ENCODE results near the gene HECTD1. TPM values are rescaled to one million over a fixed set of nuclear protein-coding genes. Genes with fewer than 3 reads are reported as not detected.
"Not testable (repeated sequence)": the region's sequence is repeated elsewhere in the genome, so short reads cannot be mapped to it uniquely, and the experiment has no call there.

Gene HECTD1
- 105 TPM for polyA plus RNA-seq (ENCODE audit: insufficient read length)

GRCh38 chr14:31207755-31208545 is at the start of gene HECTD1:
HECTD1 (minus strand) TSS chr14:31207793; CDS start chr14:31205936, 1,857 bp downstream.
- peak; percentile 77 for DNase-seq (ENCODE audit: low read depth)

- no peak for DNase-seq (ENCODE audit: low read depth)
These were observed 49.6 kb upstream of the HECTD1 start for GRCh38 chr14:31257244-31257553.

GRCh38 chr14:31256534-31257243 is 49.1 kb upstream of the HECTD1 start:
- no peak for DNase-seq (ENCODE audit: low read depth)

GRCh38 chr14:31255918-31256317 is 48.3 kb upstream of the HECTD1 start:
- not testable (repeated sequence) for DNase-seq (ENCODE audit: low read depth)

- no peak for DNase-seq (ENCODE audit: low read depth)
These were observed 47.7 kb upstream of the HECTD1 start for GRCh38 chr14:31255286-31255685.

- no peak for DNase-seq (ENCODE audit: low read depth)
These were observed 46.3 kb upstream of the HECTD1 start for GRCh38 chr14:31253746-31254471.

GRCh38 chr14:31252865-31253264 is 45.3 kb upstream of the HECTD1 start:
- no peak for DNase-seq (ENCODE audit: low read depth)

GRCh38 chr14:31251028-31251958 is 43.7 kb upstream of the HECTD1 start:
- no peak for DNase-seq (ENCODE audit: low read depth)

GRCh38 chr14:31244626-31245025 is 37.0 kb upstream of the HECTD1 start:
- no peak for DNase-seq (ENCODE audit: low read depth)

GRCh38 chr14:31243860-31244259 is 36.3 kb upstream of the HECTD1 start:
- no peak for DNase-seq (ENCODE audit: low read depth)

GRCh38 chr14:31242161-31242940 is 34.8 kb upstream of the HECTD1 start:
- DNase-seq (ENCODE audit: low read depth): not testable (repeated sequence)

GRCh38 chr14:31241450-31242114 is 34.0 kb upstream of the HECTD1 start:
- no peak for DNase-seq (ENCODE audit: low read depth)

GRCh38 chr14:31239741-31240140 is 32.1 kb upstream of the HECTD1 start:
- DNase-seq (ENCODE audit: low read depth): no peak

GRCh38 chr14:31235462-31235861 is 27.9 kb upstream of the HECTD1 start:
- no peak for DNase-seq (ENCODE audit: low read depth)

- no peak for DNase-seq (ENCODE audit: low read depth)
These were observed 24.5 kb upstream of the HECTD1 start for GRCh38 chr14:31232081-31232480.

GRCh38 chr14:31231272-31231671 is 23.7 kb upstream of the HECTD1 start:
- not testable (repeated sequence) for DNase-seq (ENCODE audit: low read depth)

- no peak for DNase-seq (ENCODE audit: low read depth)
These were observed 23.0 kb upstream of the HECTD1 start for GRCh38 chr14:31230573-31230958.

- no peak for DNase-seq (ENCODE audit: low read depth)
These were observed 22.3 kb upstream of the HECTD1 start for GRCh38 chr14:31229638-31230572.

GRCh38 chr14:31229009-31229408 is 21.4 kb upstream of the HECTD1 start:
- no peak for DNase-seq (ENCODE audit: low read depth)
